Esophagus muscularis mucosa (tissue), 4 donors: ENCODE results near the gene PRR9. TPM values are rescaled to one million over a fixed set of nuclear protein-coding genes. Genes with fewer than 3 reads are reported as not detected.
A peak's percentile ranks its signal among the peaks of the same experiment; 100 is the strongest.

Source experiments
- DNase-seq: peaks from one replicate; pipeline ENCODE4 v3.0.0-alpha.2; 2017; ENCODE audit errors: extremely low spot score
- H3K27ac ChIP-seq, 4 donors: fragments of 200-600 bp; sonication (generic); replicated peaks in 1 of 4; 1 replicate in 3 of 4; 2 replicates in 1 of 4; pipeline ENCODE4 v1.5.1; 2016 to 2019; ENCODE audit warnings: mild to moderate bottlenecking in 1 of 4
- H3K27me3 ChIP-seq, 4 donors: fragments of 200-600 bp; sonication (generic); one replicate each; pipeline versions ENCODE4 v1.5.1 to v1.6.0; 2016 to 2019
- H3K36me3 ChIP-seq, 4 donors: fragments of 200-600 bp; sonication (generic); one replicate each; pipeline ENCODE4 v1.5.1; 2016 to 2019
- H3K4me1 ChIP-seq, 4 donors: fragments of 200-600 bp; sonication (generic); one replicate each; pipeline ENCODE4 v1.5.1; 2016 to 2019
- H3K4me3 ChIP-seq, 4 donors: fragments of 200-600 bp; sonication (generic); 1 replicate in 2 of 4; 2 replicates in 2 of 4; pipeline ENCODE4 v1.5.1; 2016 to 2019; ENCODE audit warnings: mild to moderate bottlenecking in 4 of 4, moderate library complexity in 1 of 4
- H3K9me3 ChIP-seq, 4 donors: fragments of 200-600 bp; sonication (generic); 1 replicate in 3 of 4; 2 replicates in 1 of 4; pipeline ENCODE4 v1.5.1; 2016 to 2019
- EP300 ChIP-seq: sonication (generic); formaldehyde crosslinking; IDR thresholded peaks from one replicate; pipeline ENCODE4 v1.6.1; 2017; ENCODE audit warnings: antibody characterized with exemption
- POLR2A ChIP-seq: fragments of 450-650 bp; IDR thresholded peaks from one replicate; pipeline ENCODE4 v1.6.1; 2017; ENCODE audit warnings: antibody characterized with exemption, moderate library complexity, mild to moderate bottlenecking, low read depth
- POLR2AphosphoS5 ChIP-seq, 2 donors: sonication (generic); formaldehyde crosslinking; IDR thresholded peaks; one replicate each; pipeline ENCODE4 v1.6.1; 2017; ENCODE audit warnings: antibody characterized with exemption in 2 of 2
- WGBS: methylation state at CpG from one replicate; pipeline ENCODE4 v1.1.5; 2018; 5-methylcytosine and 5-hydroxymethylcytosine counted together
- intact Hi-C: fragments of 100-400 bp; cut with DNase I; formaldehyde crosslinking; loops from one replicate; pipeline ENCODE4 v1.15.1; 2023
- total RNA-seq, 4 donors: library from RNA; depleted of rRNA; stranded (reverse); fragments of >200 nt; gene quantifications; one replicate each; pipeline versions ENCODE4 v1.1.0 to v1.2.1, GENCODE V29; 2016
- TF ChIP-seq, protein P1 (sequence below), 3 experiments: fragments of 200-600 bp in 2 of 3; fragments of 450-650 bp in 1 of 3; sonication (generic) in 2 of 3; IDR thresholded peaks; one replicate each; pipeline ENCODE4 v1.5.1; 2017 to 2019; ENCODE audit warnings: antibody characterized with exemption in 3 of 3, mild to moderate bottlenecking in 2 of 3, moderate library complexity in 1 of 3

Gene PRR9
- total RNA-seq, 4 donors from 2014 or later, result 1.2 TPM; not detected in 3

DNA sequence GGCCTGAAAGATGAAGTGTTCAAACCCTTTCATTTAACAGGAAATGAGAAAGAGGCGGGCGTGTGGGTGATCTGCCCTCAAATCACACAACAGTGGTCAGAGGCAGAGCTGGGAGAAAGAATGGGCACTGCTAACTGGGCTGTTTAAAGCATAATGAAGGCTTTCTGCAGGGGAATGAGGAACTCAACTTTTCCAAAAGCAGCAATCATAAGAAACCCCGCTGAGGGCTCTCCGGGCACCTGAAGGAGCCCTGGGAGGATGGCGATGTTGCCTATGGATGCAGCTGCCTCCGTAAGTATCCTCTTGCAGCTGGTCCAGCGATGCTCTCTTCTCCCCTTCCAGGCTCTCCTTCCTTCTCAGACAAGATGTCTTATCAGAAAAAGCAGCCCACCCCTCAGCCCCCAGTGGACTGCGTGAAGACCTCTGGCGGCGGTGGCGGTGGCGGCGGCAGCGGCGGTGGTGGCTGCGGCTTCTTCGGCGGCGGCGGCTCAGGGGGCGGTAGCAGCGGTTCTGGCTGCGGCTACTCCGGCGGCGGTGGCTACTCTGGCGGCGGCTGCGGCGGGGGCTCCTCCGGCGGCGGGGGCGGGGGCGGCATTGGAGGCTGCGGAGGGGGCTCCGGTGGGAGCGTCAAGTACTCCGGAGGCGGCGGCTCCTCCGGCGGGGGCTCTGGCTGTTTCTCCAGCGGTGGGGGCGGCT is 43.3 kb downstream of the PRR9 start:
- H3K4me1 ChIP-seq, result peaks cover 10 to 23% (median 19%) of the 10 kb centered on the region in 4 donors
- no peaks in the 10 kb centered on the region for H3K36me3 ChIP-seq
- H3K27ac ChIP-seq, result no peak overlapping the region
- peak overlapping the region; percentile 50 to 63 (median 56) for H3K4me3 ChIP-seq
- peak; percentile 74 for DNase-seq
- intact Hi-C loops, result no loop called here
- H3K9me3 ChIP-seq, result no peaks in the 10 kb centered on the region
- H3K27me3 ChIP-seq, result peaks cover 0 to 62% (median 36%) of the 10 kb centered on the region in 4 donors
- TF ChIP-seq, protein P1, sequence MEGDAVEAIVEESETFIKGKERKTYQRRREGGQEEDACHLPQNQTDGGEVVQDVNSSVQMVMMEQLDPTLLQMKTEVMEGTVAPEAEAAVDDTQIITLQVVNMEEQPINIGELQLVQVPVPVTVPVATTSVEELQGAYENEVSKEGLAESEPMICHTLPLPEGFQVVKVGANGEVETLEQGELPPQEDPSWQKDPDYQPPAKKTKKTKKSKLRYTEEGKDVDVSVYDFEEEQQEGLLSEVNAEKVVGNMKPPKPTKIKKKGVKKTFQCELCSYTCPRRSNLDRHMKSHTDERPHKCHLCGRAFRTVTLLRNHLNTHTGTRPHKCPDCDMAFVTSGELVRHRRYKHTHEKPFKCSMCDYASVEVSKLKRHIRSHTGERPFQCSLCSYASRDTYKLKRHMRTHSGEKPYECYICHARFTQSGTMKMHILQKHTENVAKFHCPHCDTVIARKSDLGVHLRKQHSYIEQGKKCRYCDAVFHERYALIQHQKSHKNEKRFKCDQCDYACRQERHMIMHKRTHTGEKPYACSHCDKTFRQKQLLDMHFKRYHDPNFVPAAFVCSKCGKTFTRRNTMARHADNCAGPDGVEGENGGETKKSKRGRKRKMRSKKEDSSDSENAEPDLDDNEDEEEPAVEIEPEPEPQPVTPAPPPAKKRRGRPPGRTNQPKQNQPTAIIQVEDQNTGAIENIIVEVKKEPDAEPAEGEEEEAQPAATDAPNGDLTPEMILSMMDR (IDR thresholded peaks at IDR 0.05), result no peak
- TF ChIP-seq POLR2AphosphoS5 (IDR thresholded peaks at IDR 0.05), result no peak
- TF ChIP-seq EP300, result no peak
- no peak for TF ChIP-seq POLR2A
- WGBS, result 47% methylated on average over 5 of the region's 45 CpGs

DNA sequence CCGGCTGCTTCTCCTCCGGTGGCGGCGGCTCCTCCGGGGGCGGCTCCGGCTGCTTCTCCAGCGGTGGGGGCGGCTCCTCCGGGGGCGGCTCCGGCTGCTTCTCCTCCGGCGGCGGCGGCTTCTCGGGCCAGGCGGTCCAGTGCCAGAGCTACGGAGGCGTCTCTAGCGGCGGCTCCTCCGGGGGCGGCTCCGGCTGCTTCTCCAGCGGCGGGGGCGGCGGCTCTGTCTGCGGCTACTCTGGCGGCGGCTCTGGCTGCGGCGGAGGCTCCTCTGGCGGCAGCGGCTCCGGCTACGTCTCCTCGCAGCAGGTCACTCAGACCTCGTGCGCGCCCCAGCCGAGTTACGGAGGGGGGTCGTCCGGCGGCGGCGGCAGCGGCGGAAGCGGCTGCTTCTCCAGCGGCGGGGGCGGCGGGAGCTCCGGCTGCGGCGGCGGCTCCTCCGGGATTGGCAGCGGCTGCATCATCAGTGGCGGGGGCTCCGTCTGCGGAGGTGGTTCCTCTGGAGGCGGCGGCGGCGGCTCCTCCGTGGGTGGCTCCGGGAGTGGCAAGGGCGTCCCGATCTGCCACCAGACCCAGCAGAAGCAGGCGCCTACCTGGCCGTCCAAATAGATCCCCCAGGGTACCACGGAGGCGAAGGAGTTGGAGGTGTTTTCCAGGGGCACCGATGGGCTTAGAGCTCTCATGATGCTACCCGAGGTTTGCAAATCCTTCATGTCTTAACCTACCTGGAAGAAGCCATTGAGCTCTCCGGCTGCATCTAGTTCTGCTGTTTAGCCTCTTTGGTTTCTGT is 44.1 kb downstream of the PRR9 start:
- TF ChIP-seq EP300 (no peak), POLR2A (no peak), POLR2AphosphoS5 (IDR thresholded peaks at IDR 0.05) (no peak)
- TF ChIP-seq, protein P1 (IDR thresholded peaks at IDR 0.05), result no peak
- no peaks in the 10 kb centered on the region for H3K36me3 ChIP-seq
- H3K9me3 ChIP-seq, result no peaks in the 10 kb centered on the region
- DNase-seq, result peak; percentile 91
- H3K27ac ChIP-seq, result no peak overlapping the region
- WGBS, result 2% methylated on average over 25 of the region's 80 CpGs
- H3K4me1 ChIP-seq, result peaks cover 10 to 23% (median 19%) of the 10 kb centered on the region in 4 donors
- intact Hi-C loops, result no loop called here
- H3K27me3 ChIP-seq, result peaks cover 0 to 70% (median 36%) of the 10 kb centered on the region in 4 donors
- peak overlapping the region; percentile 50 to 63 (median 56) for H3K4me3 ChIP-seq

DNA sequence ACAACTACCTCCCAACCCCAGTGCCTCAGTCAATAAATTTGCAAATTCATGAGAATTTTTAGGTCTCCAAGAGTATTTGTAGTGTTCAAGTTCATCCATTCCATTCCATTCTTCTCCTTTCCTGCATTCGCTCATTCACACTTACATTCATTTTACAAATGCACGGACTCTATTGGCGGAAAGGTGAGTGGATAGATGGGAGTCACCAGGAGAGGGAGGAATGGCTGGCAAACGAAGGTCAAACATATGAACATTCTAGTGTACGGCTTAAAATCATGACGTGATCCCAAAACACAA is 44.6 kb downstream of the PRR9 start:
- DNase-seq, result no peak
- Histone ChIP-seq H3K36me3 (no peaks in the 10 kb centered on the region), H3K27me3 (peaks cover 0 to 75% (median 36%) of the 10 kb centered on the region in 4 donors), H3K27ac (no peak overlapping the region), H3K4me1 (peaks cover 10 to 23% (median 19%) of the 10 kb centered on the region in 4 donors), H3K9me3 (no peaks in the 10 kb centered on the region), H3K4me3 (peak overlapping the region; percentile 50 to 63 (median 56))
- TF ChIP-seq EP300 (no peak), POLR2AphosphoS5 (IDR thresholded peaks at IDR 0.05) (no peak), POLR2A (no peak)
- TF ChIP-seq, protein P1 (IDR thresholded peaks at IDR 0.05), result no peak
- intact Hi-C loops, result no loop called here
- 43% methylated on average over 6 of the region's 6 CpGs for WGBS

DNA sequence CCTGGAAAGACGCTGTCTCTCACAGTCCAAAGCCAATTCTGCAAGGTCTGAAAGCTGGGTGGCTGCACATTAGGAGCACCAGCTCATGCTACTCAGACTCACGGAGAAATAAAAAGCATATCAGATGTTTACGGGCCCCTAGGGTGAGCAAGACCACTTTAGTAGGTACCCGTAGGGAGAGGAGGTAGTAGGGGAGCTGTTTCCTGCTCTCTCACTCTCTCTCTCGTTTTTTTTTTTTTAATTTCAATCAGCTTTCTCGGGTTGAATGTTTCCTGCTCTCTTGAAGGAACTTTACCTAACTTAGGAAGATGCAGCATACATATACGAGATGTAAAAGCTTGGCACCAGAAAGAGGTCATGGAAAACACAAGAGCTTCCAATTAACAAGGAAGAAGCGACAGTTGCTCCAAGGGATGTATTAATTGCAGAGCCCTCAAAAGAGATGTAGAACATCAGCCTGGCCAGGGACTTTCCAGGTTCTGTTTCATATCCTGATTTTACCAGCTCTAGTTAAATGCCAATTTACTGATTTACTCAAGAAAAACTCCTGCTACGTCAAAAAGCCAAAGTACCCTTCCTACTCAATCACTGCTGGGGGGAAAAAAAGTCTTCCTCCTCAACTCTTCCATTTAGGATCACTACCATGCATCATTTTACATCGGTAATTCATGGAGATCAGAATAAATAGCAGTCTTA is 45.2 kb downstream of the PRR9 start:
- 53% methylated on average over 10 of the region's 10 CpGs for WGBS
- no peak for DNase-seq
- H3K27me3 ChIP-seq, result peaks cover 0 to 81% (median 36%) of the 10 kb centered on the region in 4 donors

More for the DNA sequence above, 45.2 kb downstream of the PRR9 start:
- Histone ChIP-seq H3K27ac (no peak overlapping the region), H3K4me1 (peaks cover 10 to 23% (median 19%) of the 10 kb centered on the region in 4 donors), H3K36me3 (no peaks in the 10 kb centered on the region), H3K9me3 (no peaks in the 10 kb centered on the region), H3K4me3 (no peak overlapping the region)
- TF ChIP-seq, protein P1 (IDR thresholded peaks at IDR 0.05), result no peak
- no peak for TF ChIP-seq POLR2AphosphoS5 (IDR thresholded peaks at IDR 0.05)
- no peak for TF ChIP-seq POLR2A
- TF ChIP-seq EP300, result no peak
- intact Hi-C loops, result no loop called here
